ACC112 (cell line): ENCODE measurements around the gene RBFOX1.

ENCODE experiments used
- H2AFZ ChIP-seq: fragments of 200-600 bp; sonication (generic); one replicate; pipeline ENCODE4 v1.6.0; 2017; ENCODE audit warnings: antibody characterized with exemption, low read length; ENCODE audit not compliant: unreplicated experiment
- H3K27ac ChIP-seq: fragments of 200-600 bp; sonication (generic); 2 replicates; pipeline ENCODE4 v1.5.1; 2014; ENCODE audit warnings: low read depth, mild to moderate bottlenecking, antibody characterized with exemption, low read length, moderate library complexity
- H3K27me3 ChIP-seq: fragments of 200-600 bp; sonication (generic); 2 replicates; pipeline ENCODE4 v1.6.1; 2014; ENCODE audit warnings: mild to moderate bottlenecking, antibody characterized with exemption, low read length, moderate library complexity, mixed read lengths; ENCODE audit not compliant: insufficient read depth
- H3K36me3 ChIP-seq: fragments of 200-600 bp; sonication (generic); 2 replicates; pipeline ENCODE4 v1.6.1; 2016; ENCODE audit warnings: mild to moderate bottlenecking, antibody characterized with exemption, low read length, moderate library complexity, mixed read lengths; ENCODE audit not compliant: insufficient read depth
- H3K4me1 ChIP-seq: fragments of 200-600 bp; sonication (generic); one replicate; pipeline ENCODE4 v1.6.1; 2016; ENCODE audit warnings: low read length, mixed read lengths; ENCODE audit not compliant: insufficient read depth, unreplicated experiment, control insufficient read depth
- H3K4me3 ChIP-seq: fragments of 200-600 bp; sonication (generic); 2 replicates; pipeline ENCODE4 v1.5.1; 2014; ENCODE audit warnings: mild to moderate bottlenecking, low read depth, low read length
- H3K79me2 ChIP-seq: fragments of 200-600 bp; sonication (generic); one replicate; pipeline ENCODE4 v1.6.0; 2016; ENCODE audit warnings: low read length; ENCODE audit not compliant: control insufficient read depth, unreplicated experiment, insufficient read depth

Gene RBFOX1

GRCh38 chr16:7373776-7374175, 41.1 kb downstream of the RBFOX1 start:
- H3K27me3 ChIP-seq: no peaks in the 10 kb centered on the region
- no peak overlapping the region for H3K27ac ChIP-seq
- no peak overlapping the region for H3K4me3 ChIP-seq
- no peak overlapping the region for H2AFZ ChIP-seq
- no peaks in the 10 kb centered on the region for H3K36me3 ChIP-seq
- H3K79me2 ChIP-seq: no peaks in the 10 kb centered on the region
- H3K4me1 ChIP-seq: no peaks in the 10 kb centered on the region

DNA sequence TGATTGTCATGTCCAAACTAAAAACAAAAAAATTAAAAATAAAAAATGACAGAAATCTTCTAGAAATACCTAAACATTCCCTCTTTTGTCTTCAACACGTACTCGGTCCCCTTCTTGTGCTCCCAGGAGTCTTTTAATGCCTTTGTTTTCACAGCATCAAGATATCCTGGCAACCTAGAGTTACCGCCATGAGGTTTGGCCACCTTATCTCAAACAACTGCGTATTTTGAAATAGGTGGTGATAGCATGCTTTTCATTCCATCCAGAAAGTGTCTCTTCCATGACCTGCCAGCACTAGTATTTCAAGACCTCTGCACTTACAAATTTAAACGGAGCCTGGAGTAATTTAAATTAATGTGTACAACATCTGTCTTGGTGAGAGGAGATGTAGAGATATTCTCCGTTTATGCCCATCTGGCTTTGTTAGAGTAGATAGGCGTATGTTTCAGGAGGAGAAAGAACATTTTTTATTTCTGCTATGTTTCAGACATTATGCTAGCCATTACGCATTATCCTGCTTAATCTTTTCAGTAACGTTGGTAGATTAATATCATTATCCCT, 42.0 kb downstream of the RBFOX1 start:
- no peaks in the 10 kb centered on the region for H3K27me3 ChIP-seq
- H3K27ac ChIP-seq: no peak overlapping the region
- H2AFZ ChIP-seq: no peak overlapping the region
- no peaks in the 10 kb centered on the region for H3K79me2 ChIP-seq
- no peak overlapping the region for H3K4me3 ChIP-seq
- H3K36me3 ChIP-seq: no peaks in the 10 kb centered on the region
- H3K4me1 ChIP-seq: no peaks in the 10 kb centered on the region

DNA sequence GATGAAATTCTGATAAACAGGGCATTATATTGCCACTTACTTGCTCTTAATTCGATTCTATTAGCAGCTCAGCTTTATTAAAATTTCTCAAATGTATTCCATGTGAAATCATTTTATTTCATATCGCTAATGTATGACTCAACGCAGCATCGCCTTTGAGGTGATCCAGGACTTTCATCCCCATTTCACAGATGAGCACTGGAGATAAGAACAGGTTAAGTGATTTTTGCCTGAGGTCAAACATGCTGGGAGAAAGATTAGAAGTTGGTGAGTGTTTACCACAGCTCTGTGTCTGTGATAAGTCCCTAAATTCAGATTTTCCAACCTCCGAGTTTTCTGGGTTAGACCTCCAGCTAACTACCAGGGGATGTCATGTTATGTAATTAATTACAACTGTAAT, 43.6 kb downstream of the RBFOX1 start:
- Histone ChIP-seq H3K4me3 (no peak overlapping the region), H3K27me3 (no peaks in the 10 kb centered on the region), H3K79me2 (no peaks in the 10 kb centered on the region), H2AFZ (no peak overlapping the region), H3K4me1 (no peaks in the 10 kb centered on the region), H3K36me3 (no peaks in the 10 kb centered on the region), H3K27ac (no peak overlapping the region)

DNA sequence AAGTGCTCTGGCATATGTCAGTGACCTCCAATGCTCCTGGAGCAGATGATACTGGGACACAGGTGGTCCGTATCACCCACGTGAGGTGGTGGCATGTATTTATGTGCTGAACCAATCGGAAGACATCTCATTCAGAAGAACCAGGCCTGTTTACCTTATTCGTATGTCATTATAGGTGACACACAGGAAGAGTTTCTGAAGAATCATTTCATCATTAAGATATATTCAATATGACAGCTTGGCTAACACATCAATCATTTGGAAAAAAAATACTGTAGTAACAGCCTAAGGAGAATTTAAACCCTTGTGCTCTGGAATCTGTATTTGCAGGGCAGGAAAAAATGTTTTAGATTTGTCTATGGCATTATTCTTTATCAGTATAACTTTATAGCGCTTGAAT, 44.6 kb downstream of the RBFOX1 start:
- Histone ChIP-seq H3K36me3 (no peaks in the 10 kb centered on the region), H3K4me3 (no peak overlapping the region), H3K79me2 (no peaks in the 10 kb centered on the region), H3K27ac (no peak overlapping the region), H3K4me1 (no peaks in the 10 kb centered on the region), H2AFZ (no peak overlapping the region), H3K27me3 (no peaks in the 10 kb centered on the region)

- H3K27me3 ChIP-seq: no peaks in the 10 kb centered on the region
- no peak overlapping the region for H3K27ac ChIP-seq
- no peaks in the 10 kb centered on the region for H3K36me3 ChIP-seq
- no peaks in the 10 kb centered on the region for H3K4me1 ChIP-seq
- no peak overlapping the region for H2AFZ ChIP-seq
- H3K4me3 ChIP-seq: no peak overlapping the region
- H3K79me2 ChIP-seq: no peaks in the 10 kb centered on the region
Observed at GRCh38 chr16:7378024-7378695, 45.5 kb downstream of the RBFOX1 start.

- Histone ChIP-seq H3K36me3 (no peaks in the 10 kb centered on the region), H3K27me3 (no peaks in the 10 kb centered on the region), H3K4me1 (no peaks in the 10 kb centered on the region), H3K27ac (no peak overlapping the region), H3K4me3 (no peak overlapping the region), H2AFZ (no peak overlapping the region), H3K79me2 (no peaks in the 10 kb centered on the region)
Observed at GRCh38 chr16:7380441-7380840, 47.8 kb downstream of the RBFOX1 start.

GRCh38 chr16:7380911-7381310, 48.3 kb downstream of the RBFOX1 start:
- H2AFZ ChIP-seq: no peak overlapping the region
- H3K4me3 ChIP-seq: no peak overlapping the region
- H3K27ac ChIP-seq: no peak overlapping the region
- no peaks in the 10 kb centered on the region for H3K27me3 ChIP-seq
- no peaks in the 10 kb centered on the region for H3K4me1 ChIP-seq
- no peaks in the 10 kb centered on the region for H3K36me3 ChIP-seq
- H3K79me2 ChIP-seq: no peaks in the 10 kb centered on the region

GRCh38 chr16:7381671-7382070, 49.0 kb downstream of the RBFOX1 start:
- Histone ChIP-seq H3K36me3 (no peaks in the 10 kb centered on the region), H3K4me3 (no peak overlapping the region), H3K79me2 (no peaks in the 10 kb centered on the region), H3K27me3 (no peaks in the 10 kb centered on the region), H2AFZ (no peak overlapping the region), H3K4me1 (no peaks in the 10 kb centered on the region), H3K27ac (no peak overlapping the region)

- H3K4me1 ChIP-seq: no peaks in the 10 kb centered on the region
- no peak overlapping the region for H2AFZ ChIP-seq
- H3K4me3 ChIP-seq: no peak overlapping the region
- H3K27me3 ChIP-seq: no peaks in the 10 kb centered on the region
- no peaks in the 10 kb centered on the region for H3K79me2 ChIP-seq
- H3K27ac ChIP-seq: no peak overlapping the region
- no peaks in the 10 kb centered on the region for H3K36me3 ChIP-seq
Observed at GRCh38 chr16:7382521-7382920, 49.9 kb downstream of the RBFOX1 start.

GRCh38 chr16:7390974-7391373, 58.3 kb downstream of the RBFOX1 start:
- Histone ChIP-seq H3K79me2 (no peaks in the 10 kb centered on the region), H3K4me3 (no peak overlapping the region), H2AFZ (no peak overlapping the region), H3K27ac (no peak overlapping the region), H3K27me3 (no peaks in the 10 kb centered on the region), H3K4me1 (no peaks in the 10 kb centered on the region), H3K36me3 (no peaks in the 10 kb centered on the region)

DNA sequence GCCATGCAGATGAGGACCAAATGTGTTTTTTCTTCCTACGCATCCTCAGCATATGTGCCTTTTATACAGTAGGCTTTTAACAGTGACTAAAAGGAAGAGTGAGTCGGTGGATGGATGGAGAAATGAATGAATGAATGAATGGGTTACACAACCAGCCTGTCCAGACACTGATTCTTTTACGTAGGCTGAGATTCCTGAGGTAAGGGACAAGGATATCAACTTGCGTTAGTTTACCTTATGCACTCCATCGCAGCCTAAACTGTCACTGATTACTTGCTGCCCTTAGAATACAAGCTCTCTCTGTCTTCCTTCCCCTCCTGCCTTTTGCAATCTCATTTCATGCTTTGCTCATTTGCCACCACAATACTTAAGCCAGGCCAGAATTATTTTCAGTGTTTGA, 59.0 kb downstream of the RBFOX1 start:
- H3K4me3 ChIP-seq: no peak overlapping the region
- no peaks in the 10 kb centered on the region for H3K27me3 ChIP-seq
- no peaks in the 10 kb centered on the region for H3K4me1 ChIP-seq
- H2AFZ ChIP-seq: no peak overlapping the region
- no peaks in the 10 kb centered on the region for H3K79me2 ChIP-seq
- H3K27ac ChIP-seq: no peak overlapping the region
- H3K36me3 ChIP-seq: no peaks in the 10 kb centered on the region
